GM12878 (cell line): ENCODE results near the gene SCP2D1. TPM values are rescaled to one million over a fixed set of nuclear protein-coding genes. Genes with fewer than 3 reads are reported as not detected.

Experiments used
- ATAC-seq: fragments of 200-7000 bp; cut with Tn5 transposase; 3 replicates; pipeline ENCODE4 v1.9.1; 2020; ENCODE audit warnings: mild to moderate bottlenecking, moderate library complexity
- BruUV-seq: library from RNA; stranded (reverse); fragments of 400-500 nt; replicated peaks from 2 replicates; lab custom pipeline; 2021; lab: Mats Ljungman, UMichigan
- CTCF ChIA-PET: fragments of 300-600 bp; sonication (Branson Sonifier 250); formaldehyde crosslinking; extraction: SDS; loops from one replicate; lab custom pipeline; 2021; ENCODE audit warnings: inconsistent platforms; lab: Yijun Ruan, JAX
- POLR2A ChIA-PET: fragments of 350-600 bp; formaldehyde crosslinking; extraction: SDS; loops from one replicate; lab custom pipeline; 2021; ENCODE audit warnings: inconsistent platforms; lab: Charles Lee
- RAD21 ChIA-PET: fragments of 300-600 bp; sonication (Branson Sonifier 250); formaldehyde crosslinking; loops from one replicate; lab custom pipeline; 2023; ENCODE audit warnings: antibody characterized with exemption; ENCODE audit not compliant: unreplicated experiment; lab: Charles Lee
- SMC1A ChIA-PET: fragments of 300-600 bp; sonication (Branson Sonifier 250); formaldehyde crosslinking; loops from one replicate; lab custom pipeline; 2023; ENCODE audit not compliant: unreplicated experiment, uncharacterized antibody; lab: Charles Lee
- DNase-seq: peaks from one replicate; pipeline ENCODE4 v3.0.0-alpha.2; 2011; ENCODE audit warnings: low read depth, low spot score
- FAIRE-seq: peaks from 3 replicates; lab custom pipeline; 2011; peaks lifted over from hg19 to GRCh38; lab: Jason Lieb, UNC
- H2AFZ ChIP-seq: 2 replicates; pipeline ENCODE4 v1.6.0; 2011; ENCODE audit warnings: low read depth, low read length, control low read depth; ENCODE audit not compliant: control insufficient read depth
- H3K27ac ChIP-seq: 2 replicates; pipeline ENCODE4 v1.5.1; 2011; ENCODE audit warnings: control low read depth; ENCODE audit not compliant: control insufficient read depth, insufficient read depth
- H3K27me3 ChIP-seq, 2 experiments: replicated peaks in 1 of 2; 2 replicates each; pipeline versions ENCODE4 v1.6.0 to v1.6.1; 2011; ENCODE audit warnings: low read length in 1 of 2; ENCODE audit not compliant: control insufficient read depth in 2 of 2, insufficient read depth in 2 of 2
- H3K36me3 ChIP-seq, 2 experiments: 2 replicates each; pipeline ENCODE4 v1.5.1; 2011; ENCODE audit warnings: low read length in 1 of 2; ENCODE audit not compliant: control insufficient read depth in 2 of 2, insufficient read depth in 2 of 2
- H3K4me1 ChIP-seq: 2 replicates; pipeline ENCODE4 v1.6.1; 2011; ENCODE audit warnings: mild to moderate bottlenecking, low read length, moderate library complexity, mixed read lengths; ENCODE audit not compliant: control insufficient read depth, insufficient read depth
- H3K4me2 ChIP-seq: 2 replicates; pipeline ENCODE4 v1.6.0; 2011; ENCODE audit warnings: control low read depth; ENCODE audit not compliant: control insufficient read depth, insufficient read depth
- H3K4me3 ChIP-seq: fragments of 200-600 bp; sonication (generic); 2 replicates; pipeline ENCODE4 v1.5.1; 2016
- H3K79me2 ChIP-seq: 2 replicates; pipeline ENCODE4 v1.6.0; 2011; ENCODE audit warnings: low read length; ENCODE audit not compliant: control insufficient read depth, insufficient read depth
- H3K9ac ChIP-seq: 2 replicates; pipeline ENCODE4 v1.8.0; 2011; ENCODE audit warnings: low read length, control low read depth, mixed read lengths; ENCODE audit not compliant: control insufficient read depth, insufficient read depth
- H3K9me3 ChIP-seq: replicated peaks from 3 replicates; pipeline ENCODE4 v1.5.1; 2011; ENCODE audit warnings: mild to moderate bottlenecking, low read length; ENCODE audit not compliant: control insufficient read depth, insufficient read depth
- H4K20me1 ChIP-seq: 2 replicates; pipeline ENCODE4 v1.6.0; 2011; ENCODE audit not compliant: control insufficient read depth, insufficient read depth
- EGR1 ChIP-seq, 2 experiments: IDR thresholded peaks; 1 replicate in 1 of 2; 2 replicates in 1 of 2; pipeline ENCODE4 v1.6.1; 2011 to 2012; ENCODE audit warnings: low read depth in 2 of 2, low read length in 2 of 2, borderline replicate concordance in 1 of 2, mild to moderate bottlenecking in 1 of 2, moderate library complexity in 1 of 2
- FOXM1 ChIP-seq: IDR thresholded peaks from 2 replicates; pipeline ENCODE4 v1.6.1; 2012; ENCODE audit warnings: low read depth, mild to moderate bottlenecking, inconsistent platforms, low read length, moderate library complexity
- MYB ChIP-seq: fragments of 150-350 bp; IDR thresholded peaks from 2 replicates; pipeline ENCODE4 v1.6.1; 2014; ENCODE audit warnings: mild to moderate bottlenecking, low read depth, low read length, borderline replicate concordance
- RCOR1 ChIP-seq: conservative IDR thresholded peaks from 2 replicates; pipeline ENCODE4 v1.6.1; 2012; ENCODE audit warnings: low read depth, low read length, improper control_type of control experiment
- ZNF592 ChIP-seq: fragments of 450-650 bp; IDR thresholded peaks from 2 replicates; pipeline ENCODE4 v1.6.1; 2017; ENCODE audit warnings: mild to moderate bottlenecking, moderate library complexity
- WGBS: methylation state at CpG from one replicate; pipeline ENCODE4 v1.1.6; 2016; ENCODE audit warnings: low lambda C conversion rate; ENCODE audit not compliant: insufficient replicate concordance, insufficient coverage; ENCODE audit errors: missing lambda C conversion rate; 5-methylcytosine and 5-hydroxymethylcytosine counted together
- in situ Hi-C: fragments of 300-500 bp; cut with MboI; formaldehyde crosslinking; loops from 9 replicates; pipeline ENCODE4 v1.14.3; 2018; ENCODE audit warnings: mixed read lengths
- intact Hi-C: fragments of 100-400 bp; cut with micrococcal nuclease; formaldehyde crosslinking; loops from one replicate; pipeline ENCODE4 v1.14.2; 2022; ENCODE audit not compliant: unreplicated experiment
- polyA plus RNA-seq, 11 experiments: library from polyadenylated mRNA; depleted of rRNA in 4 of 11; unstranded in 6 of 11; stranded (reverse) in 5 of 11; fragments of >200 nt; fragmentation: Nextera tagmentation in 4 of 11; fragmentation: Illumina TruSeq in 1 of 11; extraction: Ambion mirVana in 4 of 11; extraction: Trizol in 1 of 11; gene quantifications; 1 replicate in 1 of 11; 2 replicates in 10 of 11; pipeline versions ENCODE4 v1.2.1 to v1.2.3, GENCODE V29; 2011 to 2016; ENCODE audit warnings: inconsistent platforms in 2 of 11, missing spikeins in 2 of 11, low read depth in 1 of 11
- total RNA-seq, 4 experiments: library from RNA; depleted of rRNA in 3 of 4; stranded (reverse); fragments of >200 nt in 3 of 4; fragmentation: Illumina TruSeq in 1 of 4; extraction: Trizol in 1 of 4; gene quantifications; 2 replicates each; pipeline versions ENCODE4 v1.2.1 to v1.2.3, GENCODE V29; 2013 to 2021
- TF ChIP-seq, protein P1 (sequence below): fragments of 150-350 bp; IDR thresholded peaks from 2 replicates; pipeline ENCODE4 v1.6.1; 2016; ENCODE audit warnings: low read depth, low read length

SCP2D1 gene
- total and polyA plus RNA-seq, 10 of the 15 experiments (the other 5 are each of a cell fraction or from before 2014, with no cell fraction given): not detected

- FAIRE-seq: no peak
- in situ Hi-C loops (no loop called here), intact Hi-C loops (no loop called here)
- WGBS: 100% methylated on average over 1 of the region's 1 CpG
- Histone ChIP-seq H3K9ac (no peak overlapping the region), H3K4me3 (no peak overlapping the region), H3K9me3 (no peaks in the 10 kb centered on the region), H3K4me1 (no peaks in the 10 kb centered on the region), H4K20me1 (no peaks in the 10 kb centered on the region), H3K79me2 (no peaks in the 10 kb centered on the region), H3K36me3 (no peaks in the 10 kb centered on the region), H3K4me2 (no peak overlapping the region), H3K27ac (no peak overlapping the region), H3K27me3 (no peaks in the 10 kb centered on the region), H2AFZ (no peak overlapping the region)
- ChIA-PET POLR2A (interaction anchor here (0.7 kb wide), 1 partner anchor 8 kb away, joined by 3 read pairs; no protein-coding TSS in a partner anchor), SMC1A (interaction anchor here (1.0 kb wide), 1 partner anchor 9 kb away, joined by 3 read pairs; no protein-coding TSS in a partner anchor), CTCF (no interaction called here), RAD21 (no interaction called here)
- BruUV-seq: no TSS peak
- DNase-seq: no peak
- ATAC-seq: no peak
- TF ChIP-seq FOXM1: no peak
- no peak for TF ChIP-seq ZNF592
- no peak for TF ChIP-seq RCOR1
- TF ChIP-seq EGR1 (IDR thresholded peaks at IDR 0.05; ENCODE audit: borderline replicate concordance in 1 of 2, low read depth in 2 of 2, low read length in 2 of 2): no peak
- TF ChIP-seq, protein P1, sequence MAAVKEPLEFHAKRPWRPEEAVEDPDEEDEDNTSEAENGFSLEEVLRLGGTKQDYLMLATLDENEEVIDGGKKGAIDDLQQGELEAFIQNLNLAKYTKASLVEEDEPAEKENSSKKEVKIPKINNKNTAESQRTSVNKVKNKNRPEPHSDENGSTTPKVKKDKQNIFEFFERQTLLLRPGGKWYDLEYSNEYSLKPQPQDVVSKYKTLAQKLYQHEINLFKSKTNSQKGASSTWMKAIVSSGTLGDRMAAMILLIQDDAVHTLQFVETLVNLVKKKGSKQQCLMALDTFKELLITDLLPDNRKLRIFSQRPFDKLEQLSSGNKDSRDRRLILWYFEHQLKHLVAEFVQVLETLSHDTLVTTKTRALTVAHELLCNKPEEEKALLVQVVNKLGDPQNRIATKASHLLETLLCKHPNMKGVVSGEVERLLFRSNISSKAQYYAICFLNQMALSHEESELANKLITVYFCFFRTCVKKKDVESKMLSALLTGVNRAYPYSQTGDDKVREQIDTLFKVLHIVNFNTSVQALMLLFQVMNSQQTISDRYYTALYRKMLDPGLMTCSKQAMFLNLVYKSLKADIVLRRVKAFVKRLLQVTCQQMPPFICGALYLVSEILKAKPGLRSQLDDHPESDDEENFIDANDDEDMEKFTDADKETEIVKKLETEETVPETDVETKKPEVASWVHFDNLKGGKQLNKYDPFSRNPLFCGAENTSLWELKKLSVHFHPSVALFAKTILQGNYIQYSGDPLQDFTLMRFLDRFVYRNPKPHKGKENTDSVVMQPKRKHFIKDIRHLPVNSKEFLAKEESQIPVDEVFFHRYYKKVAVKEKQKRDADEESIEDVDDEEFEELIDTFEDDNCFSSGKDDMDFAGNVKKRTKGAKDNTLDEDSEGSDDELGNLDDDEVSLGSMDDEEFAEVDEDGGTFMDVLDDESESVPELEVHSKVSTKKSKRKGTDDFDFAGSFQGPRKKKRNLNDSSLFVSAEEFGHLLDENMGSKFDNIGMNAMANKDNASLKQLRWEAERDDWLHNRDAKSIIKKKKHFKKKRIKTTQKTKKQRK: no peak
- TF ChIP-seq MYB: no peak
These were observed 40.0 kb upstream of the SCP2D1 start for GRCh38 chr20:18773566-18773965.
